OCI-LY3 (cell line): Measurements from ENCODE around the gene CTBS.
A peak's percentile ranks its signal among the peaks of the same experiment; 100 is the strongest.

Experiments used
- EZH2phosphoT487 ChIP-seq: fragments of 200-600 bp; shearing (Covaris generic); IDR thresholded peaks from 2 replicates; pipeline ENCODE4 v1.6.1; 2018; ENCODE audit warnings: antibody characterized with exemption, mixed run types, low read depth
- TF ChIP-seq, protein P1 (sequence below): fragments of 200-600, 300-600 bp; sonication (generic); IDR thresholded peaks from 2 replicates; pipeline ENCODE4 v1.5.1; 2014; ENCODE audit warnings: antibody characterized with exemption, low read length, low read depth

DNA sequence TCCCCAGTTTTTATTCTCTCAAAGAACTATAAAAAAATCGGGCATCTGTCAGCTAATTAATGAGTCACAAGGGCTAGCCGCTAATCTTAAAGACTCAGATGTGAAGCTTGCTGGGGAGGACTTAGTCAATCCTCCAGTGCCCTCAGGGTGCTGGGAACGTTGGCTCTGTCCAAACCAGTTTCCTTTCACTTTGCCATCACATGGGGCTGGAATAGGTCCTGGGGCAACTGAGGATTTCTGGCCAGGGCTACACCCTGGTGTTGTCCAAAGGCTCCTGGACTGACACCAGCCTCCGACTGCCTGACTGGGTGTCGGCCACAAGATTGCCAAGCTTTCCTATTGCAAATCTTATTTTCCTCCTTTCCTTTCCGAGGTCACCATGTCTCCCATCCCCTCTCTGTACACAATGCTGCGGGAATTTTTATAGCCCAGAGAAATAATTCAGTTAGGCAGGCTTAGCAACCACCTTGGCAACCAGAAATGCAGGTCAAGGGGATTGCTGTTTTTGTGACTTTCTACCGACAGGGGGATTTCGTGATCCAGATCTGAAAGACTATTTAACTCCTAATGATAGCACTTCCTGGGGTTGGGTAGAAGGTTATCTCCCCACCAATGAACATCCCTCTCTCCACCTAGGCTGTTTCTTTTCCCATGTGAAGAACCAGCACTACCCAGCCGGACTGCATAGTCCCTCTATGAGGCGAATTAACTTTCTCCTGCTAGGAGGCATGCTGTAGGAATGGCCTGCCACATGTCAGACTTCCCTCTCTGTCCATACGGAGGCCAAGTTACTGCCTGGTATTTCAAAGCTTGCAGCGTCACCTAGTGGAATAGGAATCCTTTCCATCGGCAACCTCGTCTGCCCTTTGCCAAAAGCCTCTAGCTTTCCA, 29.9 kb upstream of the CTBS start:
- TF ChIP-seq, protein P1, sequence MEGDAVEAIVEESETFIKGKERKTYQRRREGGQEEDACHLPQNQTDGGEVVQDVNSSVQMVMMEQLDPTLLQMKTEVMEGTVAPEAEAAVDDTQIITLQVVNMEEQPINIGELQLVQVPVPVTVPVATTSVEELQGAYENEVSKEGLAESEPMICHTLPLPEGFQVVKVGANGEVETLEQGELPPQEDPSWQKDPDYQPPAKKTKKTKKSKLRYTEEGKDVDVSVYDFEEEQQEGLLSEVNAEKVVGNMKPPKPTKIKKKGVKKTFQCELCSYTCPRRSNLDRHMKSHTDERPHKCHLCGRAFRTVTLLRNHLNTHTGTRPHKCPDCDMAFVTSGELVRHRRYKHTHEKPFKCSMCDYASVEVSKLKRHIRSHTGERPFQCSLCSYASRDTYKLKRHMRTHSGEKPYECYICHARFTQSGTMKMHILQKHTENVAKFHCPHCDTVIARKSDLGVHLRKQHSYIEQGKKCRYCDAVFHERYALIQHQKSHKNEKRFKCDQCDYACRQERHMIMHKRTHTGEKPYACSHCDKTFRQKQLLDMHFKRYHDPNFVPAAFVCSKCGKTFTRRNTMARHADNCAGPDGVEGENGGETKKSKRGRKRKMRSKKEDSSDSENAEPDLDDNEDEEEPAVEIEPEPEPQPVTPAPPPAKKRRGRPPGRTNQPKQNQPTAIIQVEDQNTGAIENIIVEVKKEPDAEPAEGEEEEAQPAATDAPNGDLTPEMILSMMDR, result peak; percentile 26; the same call in 1 of the 2 replicates
- TF ChIP-seq EZH2phosphoT487, result no peak
